Keratinocyte (primary cell): Measurements from ENCODE around the gene ALG3. TPM values are rescaled to one million over a fixed set of nuclear protein-coding genes. Genes with fewer than 3 reads are reported as not detected.

Experiments used
- DNase-seq: peaks from one replicate; pipeline ENCODE4 v3.0.0-alpha.2; 2011; ENCODE audit warnings: low read depth, missing footprints, low spot score
- FAIRE-seq: peaks from 2 replicates; lab custom pipeline; 2011; peaks lifted over from hg19 to GRCh38; lab: Jason Lieb, UNC
- H2AFZ ChIP-seq: 2 replicates; pipeline ENCODE4 v1.6.0; 2012; ENCODE audit warnings: low read length, control low read depth, inconsistent platforms; ENCODE audit not compliant: control insufficient read depth
- H3K27ac ChIP-seq: 2 replicates; pipeline ENCODE4 v1.5.1; 2011; ENCODE audit warnings: low read length; ENCODE audit not compliant: control insufficient read depth, insufficient read depth
- H3K27me3 ChIP-seq: 3 replicates; pipeline ENCODE4 v1.6.0; 2011; ENCODE audit warnings: low read length; ENCODE audit not compliant: control insufficient read depth, insufficient read depth; ENCODE audit errors: extremely low read depth
- H3K36me3 ChIP-seq, 2 experiments: 2 replicates in 1 of 2; 3 replicates in 1 of 2; pipeline ENCODE4 v1.5.1; 2011; ENCODE audit warnings: low read length in 2 of 2, mild to moderate bottlenecking in 1 of 2; ENCODE audit not compliant: control insufficient read depth in 2 of 2, insufficient read depth in 2 of 2; ENCODE audit errors: extremely low read depth in 1 of 2
- H3K4me1 ChIP-seq: 3 replicates; pipeline ENCODE4 v1.5.1; 2011; ENCODE audit warnings: low read length; ENCODE audit not compliant: control insufficient read depth, insufficient read depth; ENCODE audit errors: extremely low read depth
- H3K4me2 ChIP-seq: 3 replicates; pipeline ENCODE4 v1.6.0; 2011; ENCODE audit warnings: low read depth, low read length; ENCODE audit not compliant: control insufficient read depth, insufficient read depth; ENCODE audit errors: extremely low read depth
- H3K4me3 ChIP-seq, 3 experiments: fragments of 200-600 bp in 1 of 3; sonication (generic) in 1 of 3; 2 replicates in 2 of 3; 3 replicates in 1 of 3; pipeline ENCODE4 v1.5.1; 2011 to 2016; ENCODE audit warnings: low read length in 3 of 3, mild to moderate bottlenecking in 3 of 3, control low read depth in 2 of 3, inconsistent platforms in 1 of 3, low read depth in 1 of 3, mixed read lengths in 1 of 3, mixed run types in 1 of 3, moderate library complexity in 1 of 3; ENCODE audit not compliant: control insufficient read depth in 2 of 3, insufficient read depth in 2 of 3; ENCODE audit errors: extremely low read depth in 1 of 3
- H3K79me2 ChIP-seq: 2 replicates; pipeline ENCODE4 v1.6.0; 2012; ENCODE audit warnings: low read length; ENCODE audit not compliant: control insufficient read depth, insufficient read depth
- H3K9ac ChIP-seq: 3 replicates; pipeline ENCODE4 v1.6.0; 2011; ENCODE audit warnings: low read length; ENCODE audit not compliant: control insufficient read depth, insufficient read depth; ENCODE audit errors: extremely low read depth
- H3K9me1 ChIP-seq: 3 replicates; pipeline ENCODE4 v1.6.0; 2011; ENCODE audit warnings: low read length; ENCODE audit not compliant: control insufficient read depth, insufficient read depth; ENCODE audit errors: extremely low read depth
- H3K9me3 ChIP-seq: 2 replicates; pipeline ENCODE4 v1.5.1; 2012; ENCODE audit warnings: low read depth, low read length; ENCODE audit not compliant: control insufficient read depth
- H4K20me1 ChIP-seq: 3 replicates; pipeline ENCODE4 v1.6.0; 2011; ENCODE audit warnings: low read length; ENCODE audit not compliant: control insufficient read depth, insufficient read depth; ENCODE audit errors: extremely low read depth
- CTCF ChIP-seq, 3 experiments: IDR thresholded peaks in 1 of 3; conservative IDR thresholded peaks in 1 of 3; optimal IDR thresholded peaks in 1 of 3; 2 replicates in 2 of 3; 3 replicates in 1 of 3; pipeline versions ENCODE3 to v1.5.1; 2011; ENCODE audit warnings: low read length in 3 of 3, mild to moderate bottlenecking in 3 of 3, moderate library complexity in 2 of 3, control low read depth in 1 of 3, inconsistent platforms in 1 of 3; ENCODE audit not compliant: insufficient read depth in 2 of 3; ENCODE audit errors: extremely low read depth in 1 of 3
- EZH2 ChIP-seq: IDR thresholded peaks from one replicate; pipeline ENCODE4 v1.6.1; 2012; ENCODE audit warnings: inconsistent platforms, mild to moderate bottlenecking, low read length, moderate library complexity
- dilution Hi-C: fragments of 300-500 bp; cut with MboI; formaldehyde crosslinking; loops from one replicate; pipeline ENCODE4 v1.7.0; 2020; ENCODE audit warnings: low sequenced_read_pairs; ENCODE audit not compliant: extremely low pct_ligation_motif_present
- polyA plus RNA-seq, 5 experiments: library from polyadenylated mRNA; depleted of rRNA in 3 of 5; stranded (reverse) in 3 of 5; stranded (forward) in 1 of 5; unstranded in 1 of 5; fragments of >200 nt; gene quantifications; 1 replicate in 1 of 5; 2 replicates in 3 of 5; 3 replicates in 1 of 5; pipeline versions ENCODE4 v1.2.1 to v1.2.3, GENCODE V29; 2011 to 2012; ENCODE audit warnings: missing spikeins in 2 of 5, low read depth in 1 of 5, low replicate concordance in 1 of 5

The ALG3 gene
- polyA plus RNA-seq, 1 donor (not counting 4 experiments of a cell fraction or from before 2014, with no cell fraction given) = 48.2 TPM

- no peaks in the 10 kb centered on the region for H3K79me2 ChIP-seq
- H2AFZ ChIP-seq = no peak overlapping the region
- H3K27ac ChIP-seq = no peak overlapping the region
- no peak overlapping the region for H3K4me3 ChIP-seq
- H3K4me1 ChIP-seq = no peaks in the 10 kb centered on the region
- peaks cover 40% of the 10 kb centered on the region for H3K27me3 ChIP-seq
- FAIRE-seq (no peak), DNase-seq (no peak)
- no peak overlapping the region for H3K9ac ChIP-seq
- no peak for TF ChIP-seq EZH2
- no peak for TF ChIP-seq CTCF (optimal IDR thresholded peaks at IDR 0.05 in 1 of 3, IDR thresholded peaks at IDR 0.05 in 1 of 3, conservative IDR thresholded peaks at IDR 0.05 in 1 of 3; ENCODE audit: extremely low read depth in 1 of 3, insufficient read depth in 2 of 3, low read length in 3 of 3)
- dilution Hi-C loops = no loop called here
- H3K4me2 ChIP-seq = no peak overlapping the region
- H3K9me1 ChIP-seq = no peaks in the 10 kb centered on the region
- no peaks in the 10 kb centered on the region for H3K9me3 ChIP-seq
- no peaks in the 10 kb centered on the region for H3K36me3 ChIP-seq
- no peaks in the 10 kb centered on the region for H4K20me1 ChIP-seq
These were observed 28.6 kb upstream of the ALG3 start for GRCh38 chr3:184277366-184277765.

GRCh38 chr3:184275961-184276910 lies 27.5 kb upstream of the ALG3 start, which contains the start of gene ECE2:
Gene ECE2, plus strand, starts transcription at chr3:184276022. Its CDS starts 132 bp downstream, at chr3:184276154.
- H3K27me3 ChIP-seq = peaks cover 40% of the 10 kb centered on the region
- no peaks in the 10 kb centered on the region for H3K4me1 ChIP-seq
- no peaks in the 10 kb centered on the region for H4K20me1 ChIP-seq
- TF ChIP-seq CTCF (optimal IDR thresholded peaks at IDR 0.05 in 1 of 3, IDR thresholded peaks at IDR 0.05 in 1 of 3, conservative IDR thresholded peaks at IDR 0.05 in 1 of 3; ENCODE audit: extremely low read depth in 1 of 3, insufficient read depth in 2 of 3, low read length in 3 of 3) = no peak
- TF ChIP-seq EZH2 = no peak
- H3K27ac ChIP-seq = no peak within 1 kb of the TSS
- no peaks in the 10 kb centered on the region for H3K79me2 ChIP-seq
- no peak within 1 kb of the TSS for H3K4me3 ChIP-seq
- no peak within 1 kb of the TSS for H3K9ac ChIP-seq
- H3K9me1 ChIP-seq = no peaks in the 10 kb centered on the region
- DNase-seq (no peak), FAIRE-seq (no peak)
- H3K4me2 ChIP-seq = no peak within 1 kb of the TSS
- dilution Hi-C loops = no loop called here
- no peaks in the 10 kb centered on the region for H3K9me3 ChIP-seq
- no peaks in the 10 kb centered on the region for H3K36me3 ChIP-seq
- no peak within 1 kb of the TSS for H2AFZ ChIP-seq
